Neuron (in vitro differentiated cells): ENCODE results near the gene FITM2.

Experiments used
- H2AFZ ChIP-seq: one replicate; pipeline ENCODE4 v1.6.1; 2013; ENCODE audit warnings: low read depth, mild to moderate bottlenecking, inconsistent platforms, low read length, moderate library complexity
- H3K27me3 ChIP-seq: one replicate; pipeline ENCODE4 v1.6.1; 2013; ENCODE audit warnings: low read length; ENCODE audit not compliant: insufficient read depth
- H3K36me3 ChIP-seq: one replicate; pipeline ENCODE4 v1.6.1; 2013; ENCODE audit warnings: low read length; ENCODE audit not compliant: insufficient read depth
- H3K4me1 ChIP-seq: one replicate; pipeline ENCODE4 v1.6.1; 2013; ENCODE audit warnings: low read length; ENCODE audit not compliant: insufficient read depth
- H3K4me3 ChIP-seq: 2 replicates; pipeline ENCODE4 v1.5.1; 2013; ENCODE audit warnings: mild to moderate bottlenecking, low read length, moderate library complexity
- H3K9me3 ChIP-seq: one replicate; pipeline ENCODE4 v1.6.1; 2013; ENCODE audit warnings: low read length

The FITM2 gene

DNA sequence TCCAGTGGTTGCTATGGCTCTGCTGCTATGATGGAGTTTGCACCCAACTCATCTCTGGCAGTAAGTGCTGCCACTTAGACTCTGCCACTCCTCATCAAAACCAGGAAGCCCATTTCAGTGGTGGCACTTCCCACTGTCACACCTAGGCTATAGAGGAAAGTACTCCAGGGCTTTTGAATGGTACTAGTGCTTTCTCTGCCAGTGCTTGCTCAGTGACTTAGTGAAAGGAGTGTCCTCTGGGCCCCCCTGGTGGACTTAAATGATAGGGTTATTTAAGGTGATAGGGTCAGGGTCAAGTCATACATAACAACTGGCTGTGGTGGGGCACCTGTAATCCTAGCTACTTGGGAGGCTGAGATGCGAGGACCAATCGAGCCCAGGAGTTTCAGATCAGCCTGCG lies 22.8 kb downstream of the FITM2 start:
- Histone ChIP-seq H3K27me3 (no peaks in the 10 kb centered on the region), H3K9me3 (peaks cover 5% of the 10 kb centered on the region), H3K36me3 (no peaks in the 10 kb centered on the region), H3K4me3 (no peak overlapping the region), H2AFZ (no peak overlapping the region), H3K4me1 (no peaks in the 10 kb centered on the region)

DNA sequence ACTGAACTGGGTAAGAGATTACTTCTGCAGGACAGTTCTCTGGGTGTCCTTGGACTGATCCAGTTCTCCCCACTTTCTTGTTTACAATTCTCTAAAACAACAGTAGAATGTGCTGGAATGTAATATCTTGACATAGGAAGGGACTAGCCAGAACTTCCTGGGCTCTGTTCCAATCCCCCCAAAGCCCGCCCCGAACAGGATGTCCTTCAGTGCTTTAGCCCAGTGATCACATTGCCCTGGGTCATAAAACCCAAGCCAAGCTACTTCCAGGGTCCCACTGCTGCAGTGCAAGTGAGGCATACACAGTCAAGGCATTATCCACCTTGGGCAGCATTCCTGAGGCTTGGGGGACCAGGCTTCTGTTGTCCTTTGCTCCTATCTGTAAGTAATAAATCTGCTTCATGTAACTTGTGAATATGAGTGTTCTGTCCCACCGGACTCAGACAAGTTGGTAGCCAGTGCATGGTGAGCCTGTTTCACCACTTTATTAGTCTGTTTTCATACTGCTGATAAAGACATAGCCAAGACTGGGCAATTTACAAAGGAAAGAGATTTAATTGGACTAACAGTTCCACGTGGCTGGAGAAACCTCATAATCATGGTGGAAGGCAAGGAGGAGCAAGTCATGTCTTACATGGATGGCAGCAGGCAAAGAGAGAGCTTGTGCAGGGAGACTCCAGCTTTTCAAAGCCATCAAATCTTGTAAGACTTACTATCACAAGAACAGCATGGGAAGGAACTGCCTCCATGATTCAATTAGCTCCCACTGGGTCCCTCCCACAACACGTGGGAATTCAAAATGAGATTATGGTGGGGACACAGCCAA lies 23.5 kb downstream of the FITM2 start:
- Histone ChIP-seq H3K4me3 (no peak overlapping the region), H3K36me3 (no peaks in the 10 kb centered on the region), H3K9me3 (peaks cover 5% of the 10 kb centered on the region), H3K27me3 (no peaks in the 10 kb centered on the region), H2AFZ (no peak overlapping the region), H3K4me1 (peaks cover 7% of the 10 kb centered on the region)

DNA sequence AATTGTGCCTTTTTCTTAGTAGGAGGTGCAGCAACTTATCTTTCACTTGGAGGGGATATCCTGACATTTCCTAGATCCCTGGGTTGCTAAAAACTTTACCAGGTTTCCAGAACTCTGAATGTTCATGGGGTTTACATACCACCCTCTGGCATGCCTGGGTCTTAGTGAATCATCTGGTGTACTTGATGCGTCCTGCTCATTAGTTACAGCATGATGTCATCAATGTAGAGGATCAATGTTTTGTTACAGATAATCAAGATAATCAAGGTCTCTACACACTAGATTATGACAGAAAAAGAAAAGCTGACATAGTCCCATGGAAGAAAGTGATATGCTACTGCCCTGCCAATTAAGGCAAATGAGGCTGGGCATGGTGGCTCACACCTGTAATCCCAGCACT lies 27.0 kb downstream of the FITM2 start:
- no peak overlapping the region for H3K4me3 ChIP-seq

DNA sequence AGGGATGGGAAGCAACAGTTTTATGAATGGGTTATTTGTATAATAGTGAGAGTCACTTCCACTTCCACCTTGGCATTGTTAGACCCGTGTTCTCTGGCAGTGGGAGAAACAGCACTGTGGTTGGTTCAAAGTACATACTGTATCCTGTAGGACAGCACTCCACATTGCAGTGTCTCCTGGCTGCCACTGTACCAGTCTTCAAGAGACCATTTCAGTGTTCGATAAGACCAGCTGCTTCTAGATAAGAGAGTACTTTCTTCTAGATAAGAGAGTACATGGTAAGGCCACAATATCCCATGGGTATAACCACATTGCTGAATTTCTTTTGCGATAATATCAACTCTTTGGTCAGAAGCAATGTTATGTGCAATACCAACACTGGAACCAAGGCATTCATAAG lies 28.8 kb downstream of the FITM2 start:
- Histone ChIP-seq H3K4me3 (no peak overlapping the region), H3K27me3 (no peaks in the 10 kb centered on the region), H3K36me3 (peaks cover 6% of the 10 kb centered on the region), H3K4me1 (peaks cover 14% of the 10 kb centered on the region), H3K9me3 (no peaks in the 10 kb centered on the region), H2AFZ (no peak overlapping the region)

More for the DNA sequence above, 27.0 kb downstream of the FITM2 start:
- peaks cover 4% of the 10 kb centered on the region for H3K36me3 ChIP-seq
- peaks cover 5% of the 10 kb centered on the region for H3K9me3 ChIP-seq
- H3K4me1 ChIP-seq: peaks cover 14% of the 10 kb centered on the region
- no peaks in the 10 kb centered on the region for H3K27me3 ChIP-seq
- no peak overlapping the region for H2AFZ ChIP-seq

DNA sequence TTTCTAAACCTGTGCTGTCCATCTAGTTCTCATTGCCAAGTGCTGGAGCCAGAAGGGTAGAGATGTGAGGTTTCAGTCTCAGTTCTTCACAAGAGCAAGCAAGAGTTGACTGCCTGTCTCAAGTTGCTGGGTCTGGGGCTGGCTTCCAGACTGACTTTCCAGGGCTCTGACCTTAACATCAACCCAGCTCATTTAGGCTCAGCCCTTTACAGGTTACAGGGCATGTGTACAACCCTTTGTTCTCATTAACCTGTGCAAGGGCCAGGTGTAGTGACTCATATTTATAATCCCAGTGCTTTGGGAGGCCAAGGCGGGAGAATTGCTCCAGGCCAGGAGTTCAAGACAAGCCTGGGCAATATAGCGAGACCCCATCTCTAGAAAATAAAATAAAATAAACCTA lies 30.6 kb downstream of the FITM2 start:
- Histone ChIP-seq H3K27me3 (no peaks in the 10 kb centered on the region), H3K9me3 (no peaks in the 10 kb centered on the region), H3K36me3 (peaks cover 6% of the 10 kb centered on the region), H3K4me3 (no peak overlapping the region), H2AFZ (no peak overlapping the region), H3K4me1 (peaks cover 14% of the 10 kb centered on the region)

DNA sequence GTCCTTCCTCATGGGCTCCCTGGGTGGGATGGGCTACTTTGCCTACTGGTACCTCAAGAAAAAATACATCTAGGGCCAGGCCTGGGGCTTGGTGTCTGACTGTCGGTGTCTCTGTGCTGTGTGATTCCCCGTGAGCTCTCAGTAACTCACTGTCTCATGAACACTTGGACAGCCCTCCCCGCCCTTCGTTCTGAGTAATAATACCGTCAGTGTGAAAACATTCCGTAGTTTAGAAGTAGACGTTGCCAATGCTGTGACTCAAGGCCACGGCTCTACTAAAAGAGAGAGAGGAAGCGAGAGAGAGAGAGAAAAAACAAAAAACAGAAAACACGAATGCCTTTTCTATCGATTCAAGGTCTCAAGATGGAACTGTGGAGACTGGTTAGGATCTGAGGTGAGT lies 31.8 kb downstream of the FITM2 start:
- Histone ChIP-seq H3K4me1 (peaks cover 14% of the 10 kb centered on the region), H3K27me3 (no peaks in the 10 kb centered on the region), H3K9me3 (no peaks in the 10 kb centered on the region), H2AFZ (no peak overlapping the region), H3K4me3 (no peak overlapping the region), H3K36me3 (peaks cover 6% of the 10 kb centered on the region)

DNA sequence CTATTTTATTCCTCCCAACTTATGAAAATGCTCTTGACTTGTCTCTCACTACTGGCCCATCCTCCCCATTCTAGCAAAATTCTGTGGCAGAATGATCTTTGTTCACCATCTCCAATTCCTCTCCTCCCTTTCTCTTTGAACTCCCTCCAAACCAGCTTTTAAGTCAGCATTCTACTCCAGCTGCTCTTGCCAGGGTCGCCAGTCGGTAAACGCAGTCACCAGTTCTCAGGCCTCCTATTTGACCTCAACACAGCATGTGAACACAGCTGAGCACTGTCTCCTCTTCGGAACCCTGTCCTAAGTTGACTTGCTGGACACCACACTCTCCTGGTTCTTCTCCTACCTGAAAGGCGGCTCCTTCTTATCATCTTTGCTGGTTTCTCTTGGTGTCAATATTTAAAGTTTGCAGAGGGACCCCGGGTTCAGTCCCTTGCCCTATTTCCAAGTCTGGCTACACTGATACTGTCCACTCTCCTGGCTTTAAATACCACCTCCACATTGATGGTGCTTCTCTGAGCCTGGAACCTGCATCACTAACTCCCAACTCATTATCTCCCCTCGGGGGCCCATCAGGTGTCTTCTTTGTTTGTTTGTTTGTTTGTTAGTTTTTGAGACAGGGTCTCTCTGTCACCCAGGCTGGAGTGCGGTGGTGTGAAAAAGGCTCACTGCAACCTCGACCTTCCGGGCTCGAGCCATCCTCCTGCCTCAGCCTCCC lies 36.5 kb downstream of the FITM2 start:
- Histone ChIP-seq H3K36me3 (peaks cover 3% of the 10 kb centered on the region), H3K9me3 (no peaks in the 10 kb centered on the region), H3K4me3 (no peak overlapping the region), H3K4me1 (peaks cover 6% of the 10 kb centered on the region), H2AFZ (no peak overlapping the region), H3K27me3 (no peaks in the 10 kb centered on the region)

DNA sequence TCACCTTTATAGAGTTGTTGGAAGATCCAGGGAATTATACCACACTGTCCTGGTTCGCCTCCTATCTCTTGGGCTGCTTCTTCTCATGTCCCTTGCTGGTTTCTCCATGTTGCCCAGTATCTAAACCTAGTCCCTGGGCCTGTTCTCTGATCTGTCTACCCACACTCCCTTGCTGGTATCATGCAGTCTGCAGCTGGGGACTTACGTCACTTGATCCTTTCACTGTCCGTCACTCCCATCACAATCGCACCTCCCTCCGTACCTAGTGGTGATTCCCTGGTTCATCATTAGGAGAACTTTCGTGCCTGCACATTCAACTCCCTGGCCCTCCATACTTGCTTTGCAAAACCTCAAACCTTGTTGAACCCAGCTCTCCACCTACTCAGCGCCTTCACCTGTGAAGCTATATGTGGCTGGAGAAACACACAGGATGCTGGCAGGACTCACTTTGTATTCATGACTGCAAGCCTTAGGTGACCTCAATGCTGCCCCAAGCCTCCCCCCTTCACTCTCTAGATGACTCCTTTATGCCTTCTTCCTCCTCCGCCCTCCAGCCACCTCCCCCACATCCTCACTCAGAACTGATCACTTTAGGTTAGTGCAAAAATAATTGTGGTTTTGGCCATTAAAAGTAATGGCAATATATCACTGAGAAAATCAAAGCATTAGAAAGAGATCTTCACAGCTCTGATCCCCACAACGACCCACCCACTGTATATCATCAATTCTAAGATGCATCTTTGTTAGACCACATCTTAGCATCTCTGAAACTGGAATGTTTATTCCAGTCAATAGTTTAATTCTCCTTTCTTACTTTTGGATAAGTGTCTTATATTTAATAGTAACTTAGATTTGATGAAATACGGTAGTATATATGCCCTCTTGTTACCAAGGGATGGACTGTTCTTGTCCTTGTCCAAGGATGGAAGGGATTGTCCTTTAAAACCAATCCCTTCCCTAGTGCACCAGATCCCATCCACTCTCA lies 37.5 kb downstream of the FITM2 start:
- H3K4me3 ChIP-seq: no peak overlapping the region
- H3K9me3 ChIP-seq: no peaks in the 10 kb centered on the region
- H3K4me1 ChIP-seq: peaks cover 6% of the 10 kb centered on the region
- H3K36me3 ChIP-seq: peaks cover 2% of the 10 kb centered on the region
- no peaks in the 10 kb centered on the region for H3K27me3 ChIP-seq
- no peak overlapping the region for H2AFZ ChIP-seq

DNA sequence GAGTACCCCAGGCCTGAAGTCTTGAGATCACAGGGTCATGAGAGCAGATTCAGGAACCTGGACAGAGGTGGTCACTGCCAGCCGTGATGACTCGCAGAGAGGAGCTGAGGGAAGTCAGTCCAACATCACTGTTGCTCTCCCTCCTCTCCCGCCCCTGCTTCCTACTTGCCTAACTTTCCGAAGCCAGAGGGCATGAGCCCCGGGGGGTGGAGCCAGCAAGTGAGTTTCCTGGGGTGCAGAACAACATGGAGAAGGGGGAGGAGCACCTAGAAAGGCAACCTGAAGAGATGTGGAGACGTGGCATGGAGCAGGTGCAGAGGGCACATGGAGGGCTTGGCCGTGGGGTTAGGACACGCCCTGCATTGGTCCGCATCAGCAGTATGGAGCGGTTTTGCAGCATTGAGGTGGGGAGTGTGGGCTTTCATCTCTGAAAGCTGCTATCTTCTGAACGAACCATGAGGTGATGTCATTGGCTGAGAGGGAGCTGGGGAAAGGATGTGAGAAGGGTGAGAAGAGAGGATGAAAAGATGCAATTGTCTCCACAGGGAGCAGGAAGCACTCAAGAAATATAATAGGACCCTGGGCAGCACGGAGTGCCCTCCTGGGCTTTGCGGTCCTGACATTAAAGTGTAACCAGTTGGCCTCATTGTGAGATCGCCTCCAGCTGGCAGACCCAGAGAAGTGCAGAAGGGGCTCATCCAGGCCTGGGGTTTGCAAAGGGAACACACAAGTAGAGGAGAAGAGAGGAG lies 38.9 kb downstream of the FITM2 start:
- no peaks in the 10 kb centered on the region for H3K27me3 ChIP-seq
- H3K4me3 ChIP-seq: no peak overlapping the region
- H3K9me3 ChIP-seq: no peaks in the 10 kb centered on the region
- H3K4me1 ChIP-seq: peaks cover 6% of the 10 kb centered on the region
- peaks cover 2% of the 10 kb centered on the region for H3K36me3 ChIP-seq
- no peak overlapping the region for H2AFZ ChIP-seq

DNA sequence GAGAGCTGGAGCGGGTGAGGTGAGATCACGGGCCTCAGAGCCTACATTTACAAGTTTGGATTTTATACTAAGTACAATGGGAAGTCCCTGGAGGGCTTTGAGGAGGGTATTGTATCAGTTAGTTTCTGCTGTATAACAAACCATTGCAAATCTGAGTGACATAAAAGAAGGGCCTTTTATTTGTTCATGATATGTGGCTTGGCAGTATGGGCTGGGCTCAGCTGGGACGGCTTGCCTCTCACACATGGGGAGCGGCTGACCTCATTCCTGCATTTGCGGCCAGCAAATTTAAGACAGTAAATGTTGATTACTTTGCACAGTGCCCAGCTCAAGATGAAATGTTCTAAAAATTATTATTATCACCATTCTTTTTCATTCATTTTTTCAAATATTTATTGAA lies 42.2 kb downstream of the FITM2 start:
- Histone ChIP-seq H3K27me3 (no peaks in the 10 kb centered on the region), H3K9me3 (no peaks in the 10 kb centered on the region), H3K4me1 (peaks cover 6% of the 10 kb centered on the region), H3K36me3 (peaks cover 9% of the 10 kb centered on the region), H2AFZ (no peak overlapping the region), H3K4me3 (no peak overlapping the region)

DNA sequence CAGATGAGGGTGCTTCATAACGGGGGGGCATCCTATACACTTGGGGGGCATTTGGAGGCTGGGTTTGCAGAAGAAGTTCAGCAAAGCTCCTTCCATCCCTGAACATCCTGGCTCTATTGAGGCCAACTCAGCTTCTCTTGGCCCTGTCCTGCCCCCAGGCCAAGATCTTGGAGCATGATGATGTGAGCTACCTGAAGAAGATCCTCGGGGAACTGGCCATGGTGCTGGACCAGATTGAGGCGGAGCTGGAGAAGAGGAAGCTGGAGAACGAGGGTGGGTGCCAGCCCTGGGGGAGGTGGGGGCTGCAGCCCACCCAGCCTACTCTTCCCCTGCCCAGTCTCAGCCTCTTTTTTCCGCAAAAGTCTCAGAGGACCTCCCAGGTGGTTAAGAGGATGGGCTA lies 46.7 kb downstream of the FITM2 start:
- Histone ChIP-seq H3K4me1 (no peaks in the 10 kb centered on the region), H3K9me3 (no peaks in the 10 kb centered on the region), H3K4me3 (no peak overlapping the region), H3K36me3 (peaks cover 9% of the 10 kb centered on the region), H2AFZ (no peak overlapping the region), H3K27me3 (no peaks in the 10 kb centered on the region)

DNA sequence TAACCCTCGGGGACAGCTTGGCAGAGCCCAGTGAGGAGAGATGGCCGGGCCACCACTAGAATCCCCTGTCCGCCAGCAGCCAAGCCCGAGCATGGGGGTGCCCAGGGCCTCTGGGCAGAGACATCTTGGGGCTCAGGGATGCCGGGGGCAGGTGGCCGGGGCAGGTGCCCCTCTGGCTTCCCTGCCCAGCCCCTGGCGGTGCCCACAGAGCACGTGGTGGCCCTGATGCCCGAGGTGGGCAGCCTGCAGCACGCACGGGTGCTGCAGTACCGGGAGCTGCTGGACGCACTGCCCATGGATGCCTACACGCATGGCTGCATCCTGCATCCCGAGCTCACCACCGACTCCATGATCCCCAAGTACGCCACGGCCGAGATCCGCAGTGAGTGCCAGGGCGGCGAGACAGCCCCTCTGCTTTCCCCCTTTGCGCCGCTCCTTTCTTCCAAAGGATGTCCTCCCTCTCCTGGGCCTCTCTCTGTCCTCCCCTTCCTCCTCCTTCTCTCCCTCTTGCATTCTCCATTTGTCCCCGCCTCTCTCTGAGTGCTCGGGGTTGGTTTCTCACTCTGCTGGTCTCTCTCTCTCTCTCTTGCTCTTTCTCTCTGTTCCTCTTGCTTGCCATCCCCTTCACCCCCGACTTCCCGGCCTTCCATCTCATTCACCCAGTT lies 52.6 kb downstream of the FITM2 start:
- H2AFZ ChIP-seq: no peak overlapping the region
- peaks cover 5% of the 10 kb centered on the region for H3K36me3 ChIP-seq
- H3K27me3 ChIP-seq: no peaks in the 10 kb centered on the region
- H3K4me1 ChIP-seq: no peaks in the 10 kb centered on the region
- no peaks in the 10 kb centered on the region for H3K9me3 ChIP-seq
- no peak overlapping the region for H3K4me3 ChIP-seq
